B cell (primary cell): ENCODE results near the gene RRAD. TPM values are rescaled to one million over a fixed set of nuclear protein-coding genes. Genes with fewer than 3 reads are reported as not detected.
A peak's percentile ranks its signal among the peaks of the same experiment; 100 is the strongest.

Experiments
- ATAC-seq: fragments of 200-7000 bp; cut with Tn5 transposase; one replicate; pipeline ENCODE4 v1.10.0; 2021; ENCODE audit warnings: low read depth, mild to moderate bottlenecking, moderate number of reproducible peaks, moderate library complexity
- CTCF ChIA-PET: fragments of 350-600 bp; sonication (Branson Sonifier 250); formaldehyde crosslinking; loops from one replicate; lab custom pipeline; 2021; ENCODE audit warnings: antibody characterized with exemption, inconsistent platforms; lab: Charles Lee
- POLR2A ChIA-PET: fragments of 350-600 bp; sonication (Branson Sonifier 250); formaldehyde crosslinking; loops from one replicate; lab custom pipeline; 2021; ENCODE audit warnings: antibody characterized with exemption; lab: Charles Lee
- DNase-seq: peaks from one replicate; pipeline ENCODE4 v3.0.0; 2013
- H2AFZ ChIP-seq: 2 replicates; pipeline ENCODE4 v1.6.1; 2012; ENCODE audit warnings: mild to moderate bottlenecking, low read depth, low read length; ENCODE audit not compliant: insufficient read depth, poor library complexity, severe bottlenecking
- H3K27ac ChIP-seq, 2 donors: 1 replicate in 1 of 2; 2 replicates in 1 of 2; pipeline ENCODE4 v1.5.1; 2012 to 2013; ENCODE audit warnings: low read length in 2 of 2, mild to moderate bottlenecking in 2 of 2, moderate library complexity in 1 of 2
- H3K27me3 ChIP-seq, 4 experiments: fragments of 200-600 bp in 1 of 4; sonication (generic) in 1 of 4; replicated peaks in 1 of 4; 1 replicate in 2 of 4; 2 replicates in 2 of 4; pipeline versions ENCODE4 v1.6.1 to v1.7.0; 2013 to 2016; ENCODE audit warnings: low read length in 3 of 4, mild to moderate bottlenecking in 2 of 4, mixed read lengths in 1 of 4, moderate library complexity in 1 of 4; ENCODE audit not compliant: insufficient read depth in 4 of 4, control insufficient read depth in 3 of 4; ENCODE audit errors: control extremely low read depth in 1 of 4
- H3K36me3 ChIP-seq, 2 experiments: replicated peaks in 1 of 2; 1 replicate in 1 of 2; 2 replicates in 1 of 2; pipeline versions ENCODE4 v1.6.1 to v1.7.1; 2013; ENCODE audit warnings: low read length in 1 of 2; ENCODE audit not compliant: insufficient read depth in 2 of 2, control insufficient read depth in 1 of 2; ENCODE audit errors: control extremely low read depth in 1 of 2, extremely low read depth in 1 of 2
- H3K4me1 ChIP-seq, 2 donors: fragments of 200-600 bp in 1 of 2; sonication (generic) in 1 of 2; 1 replicate in 1 of 2; 2 replicates in 1 of 2; pipeline versions ENCODE4 v1.5.1 to v1.6.1; 2013 to 2017; ENCODE audit warnings: low read length in 2 of 2; ENCODE audit not compliant: control insufficient read depth in 2 of 2, insufficient read depth in 2 of 2
- H3K4me2 ChIP-seq: replicated peaks from 2 replicates; pipeline ENCODE3; 2012; ENCODE audit warnings: mild to moderate bottlenecking, low read depth, low read length; ENCODE audit not compliant: poor library complexity, severe bottlenecking
- H3K4me3 ChIP-seq, 5 experiments: fragments of 200-600 bp in 1 of 5; sonication (generic) in 1 of 5; 1 replicate in 3 of 5; 2 replicates in 2 of 5; pipeline versions ENCODE4 v1.5.1 to v1.7.0; 2011 to 2016; ENCODE audit warnings: low read length in 4 of 5, mild to moderate bottlenecking in 4 of 5, low read depth in 2 of 5, control low read depth in 1 of 5, moderate library complexity in 1 of 5; ENCODE audit not compliant: insufficient read depth in 1 of 5; ENCODE audit errors: control extremely low read depth in 1 of 5, extremely low read depth in 1 of 5
- H3K79me2 ChIP-seq: fragments of 200-600 bp; sonication (generic); one replicate; pipeline ENCODE4 v1.6.0; 2016; ENCODE audit warnings: low read length; ENCODE audit not compliant: control insufficient read depth, insufficient read depth
- H3K9ac ChIP-seq: fragments of 200-600 bp; sonication (generic); 2 replicates; pipeline ENCODE4 v1.6.1; 2017; ENCODE audit warnings: mild to moderate bottlenecking, low read length, moderate library complexity
- H3K9me3 ChIP-seq, 3 donors: one replicate each; pipeline versions ENCODE4 v1.6.1 to v1.7.1; 2013; ENCODE audit warnings: low read length in 2 of 3; ENCODE audit not compliant: control insufficient read depth in 2 of 3, insufficient read depth in 1 of 3; ENCODE audit errors: control extremely low read depth in 1 of 3
- H4K20me1 ChIP-seq: 2 replicates; pipeline ENCODE4 v1.6.0; 2012; ENCODE audit warnings: mild to moderate bottlenecking, low read length; ENCODE audit not compliant: insufficient read depth, control insufficient read depth, poor library complexity, severe bottlenecking
- H3K27ac Mint-ChIP-seq: one replicate; pipeline ENCODE4 v1.8.0; 2021; ENCODE audit warnings: mixed read lengths
- H3K27me3 Mint-ChIP-seq: one replicate; pipeline ENCODE4 v1.8.0; 2021; ENCODE audit warnings: mixed read lengths
- H3K4me1 Mint-ChIP-seq: one replicate; pipeline ENCODE4 v1.8.0; 2021; ENCODE audit warnings: mixed read lengths
- H3K4me3 Mint-ChIP-seq: one replicate; pipeline ENCODE4 v1.8.0; 2021; ENCODE audit warnings: mixed read lengths
- H3K9me3 Mint-ChIP-seq: one replicate; pipeline ENCODE4 v1.8.0; 2022; ENCODE audit warnings: mixed read lengths; ENCODE audit not compliant: insufficient read depth
- EZH2 ChIP-seq: IDR thresholded peaks from 2 replicates; pipeline ENCODE4 v1.6.1; 2012; ENCODE audit warnings: borderline replicate concordance, low read depth, mild to moderate bottlenecking, moderate library complexity, low read length; ENCODE audit not compliant: insufficient read depth, poor library complexity, severe bottlenecking
- WGBS: methylation state at CpG from one replicate; pipeline ENCODE4 v1.1.5; 2013; ENCODE audit warnings: missing lambda C conversion rate; ENCODE audit not compliant: insufficient coverage; 5-methylcytosine and 5-hydroxymethylcytosine counted together
- intact Hi-C: fragments of 100-400 bp; cut with micrococcal nuclease; formaldehyde crosslinking; loops from one replicate; pipeline ENCODE4 v1.10.0; 2022
- polyA plus RNA-seq: library from polyadenylated mRNA; depleted of rRNA; stranded (reverse); fragments of >200 nt; gene quantifications from 2 replicates; pipeline ENCODE4 v1.2.3, GENCODE V29; 2012
- total RNA-seq, 2 donors: library from RNA; stranded (reverse); fragments of 120-200 nt in 1 of 2; gene quantifications; 1 replicate in 1 of 2; 2 replicates in 1 of 2; pipeline versions ENCODE4 v1.2.3 to v1.2.4, GENCODE V29; 2013 to 2022
- TF ChIP-seq, protein P1 (sequence below): fragments of 200-600 bp; IDR thresholded peaks from one replicate; pipeline ENCODE4 v1.8.0; 2022; ENCODE audit warnings: antibody characterized with exemption, mild to moderate bottlenecking

Gene RRAD
- total and polyA plus RNA-seq, 2 donors (not counting 1 experiment from before 2014, with no cell fraction given) = 0.64 to 1.9 TPM

- ATAC-seq = peak; percentile 90
Measured at GRCh38 chr16:66872943-66873684, 52.2 kb downstream of the RRAD start.

More at GRCh38 chr16:66872943-66873684, 52.2 kb downstream of the RRAD start:
- peak overlapping the region in 4 of 5 experiments; percentile 32 to 45 (median 44) for H3K4me3 ChIP-seq
- WGBS = 5% methylated on average over 38 of the region's 39 CpGs
- H3K9ac ChIP-seq = peak overlapping the region; percentile 59
- peak overlapping the region; percentile 83 for H3K4me2 ChIP-seq
- Mint-ChIP-seq H3K9me3 (no peaks in the 10 kb centered on the region), H3K27ac (peak overlapping the region; percentile 72), H3K4me3 (peak overlapping the region; percentile 77), H3K27me3 (peaks cover 3% of the 10 kb centered on the region), H3K4me1 (peaks cover 14% of the 10 kb centered on the region)
- no peaks in the 10 kb centered on the region for H4K20me1 ChIP-seq
- no peaks in the 10 kb centered on the region for H3K9me3 ChIP-seq
- H3K79me2 ChIP-seq = no peaks in the 10 kb centered on the region
- peak overlapping the region; percentile 91 for H2AFZ ChIP-seq
- DNase-seq = peak; percentile 91
- CTCF ChIA-PET = interaction anchor here (0.6 to 3.8 kb wide), 19 partner anchors 9 to 468 kb away, joined by 3 to 30 read pairs (median 3); partner anchors contain the start of genes CA7, NAE1 and TMEM208
- POLR2A ChIA-PET = interaction anchor here (1.0 kb wide), 1 partner anchor 43 kb away, joined by 3 read pairs; the partner anchor contains the start of gene NAE1
- H3K27ac ChIP-seq = no peak overlapping the region
- H3K36me3 ChIP-seq = no peaks in the 10 kb centered on the region
- H3K4me1 ChIP-seq = peaks cover 7 to 11% of the 10 kb centered on the region in 2 donors
- no peak for TF ChIP-seq EZH2
- TF ChIP-seq, protein P1, sequence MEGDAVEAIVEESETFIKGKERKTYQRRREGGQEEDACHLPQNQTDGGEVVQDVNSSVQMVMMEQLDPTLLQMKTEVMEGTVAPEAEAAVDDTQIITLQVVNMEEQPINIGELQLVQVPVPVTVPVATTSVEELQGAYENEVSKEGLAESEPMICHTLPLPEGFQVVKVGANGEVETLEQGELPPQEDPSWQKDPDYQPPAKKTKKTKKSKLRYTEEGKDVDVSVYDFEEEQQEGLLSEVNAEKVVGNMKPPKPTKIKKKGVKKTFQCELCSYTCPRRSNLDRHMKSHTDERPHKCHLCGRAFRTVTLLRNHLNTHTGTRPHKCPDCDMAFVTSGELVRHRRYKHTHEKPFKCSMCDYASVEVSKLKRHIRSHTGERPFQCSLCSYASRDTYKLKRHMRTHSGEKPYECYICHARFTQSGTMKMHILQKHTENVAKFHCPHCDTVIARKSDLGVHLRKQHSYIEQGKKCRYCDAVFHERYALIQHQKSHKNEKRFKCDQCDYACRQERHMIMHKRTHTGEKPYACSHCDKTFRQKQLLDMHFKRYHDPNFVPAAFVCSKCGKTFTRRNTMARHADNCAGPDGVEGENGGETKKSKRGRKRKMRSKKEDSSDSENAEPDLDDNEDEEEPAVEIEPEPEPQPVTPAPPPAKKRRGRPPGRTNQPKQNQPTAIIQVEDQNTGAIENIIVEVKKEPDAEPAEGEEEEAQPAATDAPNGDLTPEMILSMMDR = peak; percentile 92
- peaks cover 0 to 1% (median 0%) of the 10 kb centered on the region in 4 experiments for H3K27me3 ChIP-seq
- intact Hi-C loops = loop anchor here (2.0 to 5.0 kb wide), 2 partner anchors 42 to 266 kb away; partner anchors contain the start of gene NAE1
